Parathyroid adenoma (tissue), 2 donors: Measurements from ENCODE around the gene NOS1AP.

Experiments
- H2AFZ ChIP-seq: fragments of 300-600 bp; sonication (generic); one replicate; pipeline ENCODE4 v1.7.0; 2017; ENCODE audit warnings: antibody characterized with exemption, mild to moderate bottlenecking
- H3K27ac ChIP-seq: fragments of 300-600 bp; sonication (generic); one replicate; pipeline ENCODE4 v1.7.0; 2017
- H3K27me3 ChIP-seq: fragments of 300-600 bp; sonication (generic); one replicate; pipeline ENCODE4 v1.7.0; 2017; ENCODE audit warnings: low read length; ENCODE audit not compliant: control insufficient read depth, insufficient read depth
- H3K36me3 ChIP-seq: fragments of 300-600 bp; sonication (generic); one replicate; pipeline ENCODE4 v1.7.0; 2017; ENCODE audit warnings: low read length; ENCODE audit not compliant: control insufficient read depth, insufficient read depth
- H3K4me1 ChIP-seq: fragments of 300-600 bp; sonication (generic); one replicate; pipeline ENCODE4 v1.7.0; 2017; ENCODE audit warnings: control low read depth
- H3K4me2 ChIP-seq: fragments of 300-600 bp; sonication (generic); one replicate; pipeline ENCODE4 v1.7.0; 2017; ENCODE audit warnings: low read length
- H3K4me3 ChIP-seq: fragments of 300-600 bp; sonication (generic); one replicate; pipeline ENCODE4 v1.7.0; 2017; ENCODE audit warnings: low read depth, low read length
- H3K79me2 ChIP-seq: fragments of 300-600 bp; sonication (generic); one replicate; pipeline ENCODE4 v1.7.0; 2017; ENCODE audit warnings: control low read depth
- H3K9ac ChIP-seq: fragments of 300-600 bp; sonication (generic); one replicate; pipeline ENCODE4 v1.7.0; 2017; ENCODE audit warnings: mild to moderate bottlenecking
- H3K9me3 ChIP-seq: fragments of 300-600 bp; sonication (generic); one replicate; pipeline ENCODE4 v1.7.0; 2017; ENCODE audit warnings: low read length; ENCODE audit not compliant: control insufficient read depth
- CTCF ChIP-seq: fragments of 300-600 bp; sonication (generic); IDR thresholded peaks from one replicate; pipeline ENCODE4 v1.7.0; 2017; ENCODE audit warnings: antibody characterized with exemption, mild to moderate bottlenecking
- donor health status: primary hyperparathyroidism.

Gene NOS1AP

GRCh38 chr1:162166917-162167615 is 97.6 kb downstream of the NOS1AP start:
- no peaks in the 10 kb centered on the region for H3K9me3 ChIP-seq
- H2AFZ ChIP-seq: no peak overlapping the region
- no peaks in the 10 kb centered on the region for H3K36me3 ChIP-seq
- H3K4me3 ChIP-seq: no peak overlapping the region
- H3K27ac ChIP-seq: no peak overlapping the region
- H3K79me2 ChIP-seq: no peaks in the 10 kb centered on the region
- no peaks in the 10 kb centered on the region for H3K27me3 ChIP-seq
- no peaks in the 10 kb centered on the region for H3K4me1 ChIP-seq
- no peak overlapping the region for H3K9ac ChIP-seq
- H3K4me2 ChIP-seq: no peak overlapping the region
- no peak for TF ChIP-seq CTCF

GRCh38 chr1:162168261-162168660 is 98.8 kb downstream of the NOS1AP start:
- Histone ChIP-seq H3K4me3 (no peak overlapping the region), H3K9me3 (no peaks in the 10 kb centered on the region), H3K9ac (no peak overlapping the region), H3K27ac (no peak overlapping the region), H2AFZ (no peak overlapping the region), H3K27me3 (no peaks in the 10 kb centered on the region), H3K4me2 (no peak overlapping the region), H3K36me3 (no peaks in the 10 kb centered on the region), H3K4me1 (no peaks in the 10 kb centered on the region), H3K79me2 (no peaks in the 10 kb centered on the region)
- no peak for TF ChIP-seq CTCF

GRCh38 chr1:162169031-162169790 is 99.7 kb downstream of the NOS1AP start:
- no peaks in the 10 kb centered on the region for H3K4me1 ChIP-seq
- no peak overlapping the region for H3K4me2 ChIP-seq
- no peaks in the 10 kb centered on the region for H3K27me3 ChIP-seq
- TF ChIP-seq CTCF: no peak
- H3K79me2 ChIP-seq: no peaks in the 10 kb centered on the region
- H3K9ac ChIP-seq: no peak overlapping the region
- H3K27ac ChIP-seq: no peak overlapping the region
- no peak overlapping the region for H3K4me3 ChIP-seq
- H3K9me3 ChIP-seq: no peaks in the 10 kb centered on the region
- H3K36me3 ChIP-seq: no peaks in the 10 kb centered on the region
- H2AFZ ChIP-seq: no peak overlapping the region

- Histone ChIP-seq H3K79me2 (no peaks in the 10 kb centered on the region), H3K36me3 (no peaks in the 10 kb centered on the region), H3K27me3 (no peaks in the 10 kb centered on the region), H3K27ac (no peak overlapping the region), H3K4me2 (no peak overlapping the region), H2AFZ (no peak overlapping the region), H3K4me1 (no peaks in the 10 kb centered on the region), H3K4me3 (no peak overlapping the region), H3K9ac (no peak overlapping the region), H3K9me3 (no peaks in the 10 kb centered on the region)
- TF ChIP-seq CTCF: no peak
Observed at GRCh38 chr1:162171111-162171510, 101.6 kb downstream of the NOS1AP start.
